Measurements from ENCODE around the gene FBXW7.

GRCh38 chr4:152277333-152277732 is 258.6 kb downstream of the FBXW7 start:
- TF ChIP-seq CTCF (conservative IDR thresholded peaks at IDR 0.05; ENCODE audit: low read length) (no peak), EZH2phosphoT487 (IDR thresholded peaks at IDR 0.05; ENCODE audit: borderline replicate concordance) (no peak)

Measured in Loucy (cell line).